ENCODE results near the gene PAFAH1B1. TPM values are rescaled to one million over a fixed set of nuclear protein-coding genes. Genes with fewer than 3 reads are reported as not detected.
"Not testable (repeated sequence)": the region's sequence is repeated elsewhere in the genome, so short reads cannot be mapped to it uniquely, and the experiment has no call there.

PAFAH1B1 gene
- polyA plus RNA-seq, 3 donors = 17.4 to 48.8 (median 38.7) TPM

- no peak overlapping the region for H3K27ac ChIP-seq (ENCODE audit: low read depth, low read length)
- WGBS, 3 donors = 47 to 77% (median 67%) methylated on average over 10 of the region's 10 CpGs
Observed at GRCh38 chr17:2624292-2624731, 30.9 kb downstream of the PAFAH1B1 start.

GRCh38 chr17:2626626-2627219 lies 33.3 kb downstream of the PAFAH1B1 start:
- WGBS, 3 donors = 94 to 98% (median 94%) methylated on average over 7 of the region's 7 CpGs
- not testable (repeated sequence) for H3K27ac ChIP-seq (ENCODE audit: low read depth, low read length)

DNA sequence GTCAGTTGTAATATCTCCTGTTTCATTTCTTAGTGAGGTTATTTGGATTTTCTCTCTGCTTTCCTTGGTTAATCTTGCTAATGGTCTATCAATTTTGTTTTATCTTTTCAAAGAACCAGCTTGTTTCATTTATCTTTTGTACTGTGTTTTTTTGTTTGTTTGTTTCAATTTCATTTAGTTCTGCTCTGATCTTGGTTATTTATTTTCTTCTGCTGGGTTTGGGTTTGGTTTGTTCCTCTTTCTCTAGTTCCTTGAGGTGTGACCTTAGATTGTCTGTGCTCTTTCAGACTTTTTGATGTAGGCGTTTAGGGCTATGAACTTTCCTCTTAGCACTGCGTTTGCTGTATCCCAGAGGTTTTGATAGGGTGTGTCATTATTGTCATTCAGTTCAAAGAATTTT lies 35.5 kb downstream of the PAFAH1B1 start:
- WGBS, 3 donors = 51 to 84% (median 74%) methylated on average over 2 of the region's 2 CpGs
- not testable (repeated sequence) for H3K27ac ChIP-seq (ENCODE audit: low read depth, low read length)

DNA sequence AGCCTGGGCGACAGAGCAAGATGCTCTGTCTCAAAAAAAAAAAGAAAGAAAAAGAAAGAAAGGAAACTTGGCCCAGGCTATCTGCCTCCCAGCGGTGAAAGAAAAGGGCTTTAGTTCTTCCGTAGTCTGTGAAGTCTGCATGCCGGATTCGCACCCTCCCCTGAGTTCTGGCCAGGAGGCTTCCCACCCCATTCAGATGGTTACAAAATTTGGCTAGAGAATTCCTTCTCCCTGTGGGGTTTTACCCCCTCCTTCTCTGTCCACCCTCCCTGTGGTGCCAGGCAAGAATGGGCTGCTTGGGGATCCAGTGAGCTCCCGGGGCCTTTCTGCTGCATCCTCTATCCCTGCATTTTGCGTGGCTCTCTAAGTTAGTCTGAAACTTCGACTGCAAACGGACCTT lies 37.8 kb downstream of the PAFAH1B1 start:
- no peak overlapping the region for H3K27ac ChIP-seq (ENCODE audit: low read depth, low read length)
- 71 to 82% (median 78%) methylated on average over 9 of the region's 9 CpGs for WGBS, 3 donors

DNA sequence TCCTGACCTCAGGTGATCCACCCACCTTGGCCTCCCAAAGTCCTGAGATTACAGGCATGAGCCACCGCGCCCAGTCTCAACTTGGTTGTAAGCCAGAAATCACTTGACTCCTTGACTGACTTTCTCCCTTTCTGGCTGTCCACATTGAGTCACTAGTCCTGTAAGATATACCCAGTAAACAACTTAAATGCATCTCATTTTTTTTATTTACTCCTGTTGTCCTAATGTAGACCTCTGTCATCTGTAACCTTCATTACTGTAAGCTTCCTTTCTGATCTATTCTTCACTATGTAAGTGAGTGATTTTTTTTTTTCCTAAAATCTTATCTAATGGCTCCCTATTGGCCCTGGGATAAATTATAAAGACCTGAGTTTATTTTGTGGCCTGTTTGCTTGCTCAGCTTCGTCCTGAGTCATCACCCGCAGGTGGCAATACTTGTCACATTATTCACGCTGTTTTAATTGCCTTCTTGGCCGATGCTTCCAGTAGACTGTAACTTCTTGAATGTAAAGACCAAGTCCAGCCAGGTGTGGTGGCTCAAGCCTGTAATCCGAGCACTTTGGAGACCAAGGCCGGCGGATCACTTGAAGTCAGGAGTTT lies 41.0 kb downstream of the PAFAH1B1 start:
- no peak overlapping the region for H3K27ac ChIP-seq (ENCODE audit: low read depth, low read length)
- WGBS, 3 donors = 59 to 90% (median 82%) methylated on average over 9 of the region's 9 CpGs

- 77 to 96% (median 93%) methylated on average over 3 of the region's 3 CpGs for WGBS, 3 donors
- H3K27ac ChIP-seq (ENCODE audit: low read depth, low read length) = no peak overlapping the region
Observed at GRCh38 chr17:2635241-2635640, 41.8 kb downstream of the PAFAH1B1 start.

DNA sequence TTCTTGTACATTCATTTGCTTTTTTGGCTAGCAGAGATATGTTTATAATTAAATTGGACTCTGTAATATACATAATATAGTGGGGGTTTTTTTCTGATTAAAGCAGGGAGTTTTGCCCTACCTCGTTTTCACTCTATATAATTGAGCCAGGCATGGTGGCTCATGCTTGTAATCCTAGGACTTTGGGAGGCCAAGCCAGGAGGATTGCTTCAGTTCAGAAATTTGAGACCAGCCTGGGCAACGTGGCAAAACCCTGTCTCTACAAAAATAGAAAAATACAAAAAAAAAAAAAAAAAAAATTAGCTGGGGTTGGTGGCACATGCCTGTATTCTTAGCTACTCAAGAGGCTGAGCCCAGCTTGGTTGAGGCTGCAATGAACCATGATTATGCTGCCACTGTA lies 42.2 kb downstream of the PAFAH1B1 start:
- H3K27ac ChIP-seq (ENCODE audit: low read depth, low read length) = no peak overlapping the region
- 76 to 88% (median 81%) methylated on average over 2 of the region's 2 CpGs for WGBS, 3 donors

DNA sequence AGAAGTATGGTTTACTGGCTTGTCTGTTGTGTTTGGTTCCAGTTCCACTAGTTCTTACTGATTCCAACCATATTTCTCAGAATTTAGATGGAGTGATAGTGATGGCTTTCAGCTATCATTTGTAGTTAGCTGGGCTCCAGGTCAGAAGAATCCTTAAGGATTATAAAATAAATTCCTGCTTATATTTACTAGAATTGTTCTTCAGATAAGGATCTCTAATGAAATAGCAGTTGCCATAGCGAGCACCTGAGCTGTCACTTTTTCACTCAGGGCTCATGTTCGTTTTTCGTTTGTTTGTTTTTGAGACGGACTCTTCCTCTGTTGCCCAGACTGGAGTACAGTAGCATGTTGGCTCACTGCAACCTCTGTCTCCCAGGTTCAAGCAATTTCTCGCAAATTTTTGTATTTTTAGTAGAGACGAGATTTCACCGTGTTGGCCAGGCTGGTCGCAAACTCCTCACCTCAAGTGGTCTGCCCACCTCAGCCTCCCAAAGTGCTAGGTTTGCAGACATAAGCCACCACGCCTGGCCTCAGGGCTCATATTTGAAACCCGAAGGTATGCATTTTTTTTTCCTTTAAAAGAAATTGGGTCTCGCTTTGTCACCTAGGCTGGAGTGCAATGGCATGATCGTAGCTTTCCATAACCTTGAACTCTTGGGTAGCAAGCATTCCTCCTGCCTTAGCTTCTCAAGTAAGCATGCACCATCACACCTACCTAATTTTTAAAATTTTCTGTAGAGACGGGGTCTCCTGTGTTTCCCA lies 42.9 kb downstream of the PAFAH1B1 start:
- 80 to 95% (median 93%) methylated on average over 13 of the region's 13 CpGs for WGBS, 3 donors

DNA sequence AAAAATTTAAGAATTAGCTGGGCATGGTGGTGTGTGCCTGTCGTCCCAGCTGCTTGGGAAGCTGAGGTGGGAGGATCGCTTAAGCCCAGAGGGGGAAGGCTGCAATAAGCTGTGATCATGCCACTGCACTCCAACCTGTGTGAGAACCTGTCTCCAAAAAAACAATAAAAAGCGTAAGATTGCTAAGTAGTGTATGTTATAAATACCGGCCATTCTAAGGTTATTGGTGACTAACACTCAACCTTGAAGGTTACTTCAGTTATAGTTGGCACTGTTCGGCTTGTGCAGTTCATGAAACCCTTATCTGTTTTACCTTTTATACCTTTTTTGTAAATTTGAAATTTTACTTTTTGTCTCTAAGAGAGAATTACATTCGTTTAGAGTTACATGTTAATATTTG lies 44.0 kb downstream of the PAFAH1B1 start:
- 67 to 93% (median 93%) methylated on average over 6 of the region's 6 CpGs for WGBS, 3 donors
- H3K27ac ChIP-seq (ENCODE audit: low read depth, low read length) = no peak overlapping the region

More for the DNA sequence above, 42.9 kb downstream of the PAFAH1B1 start:
- H3K27ac ChIP-seq (ENCODE audit: low read depth, low read length) = no peak overlapping the region

DNA sequence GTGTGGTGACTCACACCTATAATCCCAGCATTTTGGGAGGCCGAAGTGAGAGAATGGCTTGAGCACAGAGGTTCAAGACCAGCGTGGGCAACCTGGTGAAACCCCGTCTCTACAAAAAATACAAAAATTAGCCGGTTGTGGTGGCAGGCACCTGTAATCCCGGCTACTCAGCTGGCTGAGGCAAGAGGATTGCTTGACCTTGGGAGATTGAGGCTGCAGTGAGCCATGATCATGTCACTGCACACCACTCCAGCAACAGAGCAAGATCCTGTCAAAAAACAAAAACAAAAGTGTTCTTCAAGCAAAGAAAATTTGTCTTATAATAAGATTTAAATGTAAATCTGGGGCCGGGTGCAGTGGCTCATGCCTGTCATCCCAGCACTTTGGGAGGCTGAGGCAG lies 51.5 kb downstream of the PAFAH1B1 start:
- 68 to 82% (median 81%) methylated on average over 6 of the region's 6 CpGs for WGBS, 3 donors
- H3K27ac ChIP-seq (ENCODE audit: low read depth, low read length) = no peak overlapping the region

DNA sequence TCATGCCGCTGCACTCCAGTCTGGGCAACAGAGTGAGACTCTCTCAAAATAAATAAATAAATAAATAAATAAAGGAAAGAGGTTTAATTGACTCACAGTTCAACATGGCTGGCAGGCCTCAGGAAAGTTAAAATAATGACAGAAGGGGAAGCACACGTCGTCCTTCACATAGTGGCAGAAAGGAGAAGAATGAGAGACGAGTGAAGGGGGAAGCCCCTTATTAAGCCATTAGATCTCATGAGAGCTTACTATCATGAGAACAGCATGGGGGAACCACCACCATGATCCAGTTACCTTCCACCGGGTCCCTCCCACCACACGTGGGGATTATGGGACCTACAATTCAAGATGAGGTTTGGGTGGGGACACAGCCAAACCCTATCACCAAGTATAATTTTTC lies 54.5 kb downstream of the PAFAH1B1 start:
- WGBS, 3 donors = 79 to 94% (median 85%) methylated on average over 6 of the region's 6 CpGs
- H3K27ac ChIP-seq (ENCODE audit: low read depth, low read length) = no peak overlapping the region

DNA sequence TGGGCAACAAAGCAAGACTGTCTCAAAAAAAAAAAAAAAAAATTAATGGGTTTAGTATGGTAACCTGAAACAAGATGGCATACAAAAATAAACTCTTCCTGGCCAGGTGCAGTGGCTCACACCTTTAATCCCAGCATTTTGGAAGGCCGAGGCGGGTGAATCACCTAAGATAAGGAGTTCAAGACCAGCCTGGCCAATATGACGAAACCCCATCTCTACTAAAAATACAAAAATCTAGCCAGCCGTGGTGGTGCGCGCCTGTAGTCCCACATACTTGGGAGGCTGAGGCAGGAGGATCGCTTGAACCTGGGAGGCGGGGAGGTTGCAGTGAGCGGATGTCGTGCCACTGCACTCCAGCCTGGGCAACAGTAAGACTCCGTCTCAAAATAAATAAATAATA lies 55.7 kb downstream of the PAFAH1B1 start:
- WGBS, 3 donors = 98 to 99% (median 98%) methylated on average over 11 of the region's 11 CpGs
- no peak overlapping the region for H3K27ac ChIP-seq (ENCODE audit: low read depth, low read length)

DNA sequence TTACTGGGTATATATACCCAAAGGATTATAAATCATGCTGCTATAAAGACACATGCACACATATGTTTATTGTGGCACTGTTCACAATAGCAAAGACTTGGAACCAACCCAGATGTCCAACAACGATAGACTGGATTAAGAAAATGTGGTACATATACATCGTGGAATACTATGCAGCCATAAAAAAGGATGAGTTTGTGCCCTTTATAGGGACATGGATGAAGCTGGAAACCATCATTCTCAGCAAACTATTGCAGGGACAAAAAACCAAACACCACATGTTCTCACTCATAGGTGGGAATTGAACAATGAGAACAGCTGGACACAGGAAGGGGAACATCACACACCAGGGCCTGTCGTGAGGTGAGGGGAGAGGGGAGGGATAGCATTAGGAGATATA lies 59.5 kb downstream of the PAFAH1B1 start:
- WGBS, 3 donors = 91 to 96% (median 95%) methylated on average over 3 of the region's 3 CpGs
- not testable (repeated sequence) for H3K27ac ChIP-seq (ENCODE audit: low read depth, low read length)

- WGBS, 3 donors = 48 to 76% (median 51%) methylated on average over 7 of the region's 7 CpGs
- no peak overlapping the region for H3K27ac ChIP-seq (ENCODE audit: low read depth, low read length)
Observed at GRCh38 chr17:2655546-2655945, 62.1 kb downstream of the PAFAH1B1 start.

DNA sequence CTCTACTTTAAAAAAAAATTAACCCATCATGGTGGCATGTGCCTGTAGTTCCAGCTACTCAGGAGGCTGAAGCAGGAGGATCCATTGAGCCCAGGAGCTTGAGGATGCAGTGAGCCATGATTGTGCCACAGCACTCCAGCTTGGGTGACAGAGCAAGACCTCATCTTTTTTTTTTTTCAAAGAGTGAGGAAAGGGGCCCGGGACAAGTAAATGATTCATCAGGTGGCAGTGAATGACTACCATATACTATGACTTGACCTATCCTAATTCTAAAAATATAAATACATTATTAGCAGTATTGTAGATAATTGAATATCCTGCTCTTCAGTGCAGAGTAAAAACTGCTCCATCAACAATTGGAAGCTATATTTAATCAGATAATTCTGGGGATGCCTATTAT lies 62.8 kb downstream of the PAFAH1B1 start:
- WGBS, 3 donors = 0 to 42% (median 0%) methylated on average over 1 of the region's 1 CpG
- no peak overlapping the region for H3K27ac ChIP-seq (ENCODE audit: low read depth, low read length)

- WGBS, 3 donors = 50 to 75% (median 57%) methylated on average over 7 to 8 of the region's 8 CpGs
- H3K27ac ChIP-seq (ENCODE audit: low read depth, low read length) = not testable (repeated sequence)
Observed at GRCh38 chr17:2659337-2659736, 65.9 kb downstream of the PAFAH1B1 start.

DNA sequence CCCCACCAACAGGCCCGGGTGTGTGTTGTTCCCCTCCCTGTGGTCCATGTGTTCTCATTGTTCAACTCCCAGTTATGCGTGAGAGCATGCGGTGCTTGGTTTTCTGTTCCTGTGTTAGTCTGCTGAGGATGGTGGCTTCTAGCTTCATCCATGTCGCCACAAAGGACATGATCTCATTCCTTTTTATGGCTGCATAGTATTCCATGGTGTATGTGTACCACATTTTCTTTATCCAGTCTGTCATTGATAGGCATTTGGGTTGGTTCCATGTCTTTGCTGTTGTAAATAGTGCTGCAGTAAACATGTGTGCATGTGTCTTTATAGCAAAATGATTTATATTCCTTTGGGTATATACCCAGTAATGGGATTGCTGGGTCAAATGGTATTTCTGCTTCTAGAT lies 67.0 kb downstream of the PAFAH1B1 start:
- WGBS, 3 donors = 96 to 99% (median 99%) methylated on average over 4 of the region's 4 CpGs
- H3K27ac ChIP-seq (ENCODE audit: low read depth, low read length) = not testable (repeated sequence)

- H3K27ac ChIP-seq (ENCODE audit: low read depth, low read length) = no peak overlapping the region
- WGBS, 3 donors = 84 to 94% (median 92%) methylated on average over 5 of the region's 5 CpGs
Observed at GRCh38 chr17:2672026-2672425, 78.6 kb downstream of the PAFAH1B1 start.

DNA sequence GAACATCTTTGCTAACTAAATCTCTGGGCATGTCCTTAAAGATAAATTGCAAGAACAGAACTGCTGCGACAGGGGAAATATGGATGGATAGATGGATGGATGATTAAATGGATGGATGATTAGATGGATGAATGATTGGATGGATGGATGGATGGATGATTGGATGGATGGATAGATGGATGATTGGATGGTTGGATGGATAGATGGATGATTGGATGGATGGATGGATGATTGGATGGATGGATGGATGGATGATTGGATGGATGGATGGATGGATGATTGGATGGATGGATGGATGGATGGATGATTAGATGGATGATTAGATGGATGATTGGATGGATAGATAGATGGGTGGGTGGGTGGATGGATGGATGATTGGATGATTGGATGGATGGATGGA lies 85.8 kb downstream of the PAFAH1B1 start:
- not testable (repeated sequence) for H3K27ac ChIP-seq (ENCODE audit: low read depth, low read length)
- 100% methylated on average over 1 of the region's 1 CpG for WGBS, 3 donors

GRCh38 chr17:2680961-2681360 lies 87.5 kb downstream of the PAFAH1B1 start:
- H3K27ac ChIP-seq (ENCODE audit: low read depth, low read length) = no peak overlapping the region
- WGBS, 3 donors = 92 to 98% (median 97%) methylated on average over 2 of the region's 2 CpGs

All from adipose tissue (tissue), 3 donors.